Parathyroid adenoma (tissue), 2 donors: ENCODE measurements around the gene DPH7.
"Not testable (repeated sequence)": the region's sequence is repeated elsewhere in the genome, so short reads cannot be mapped to it uniquely, and the experiment has no call there.

Experiments
- H2AFZ ChIP-seq: fragments of 300-600 bp; sonication (generic); one replicate; pipeline ENCODE4 v1.7.0; 2017; ENCODE audit warnings: antibody characterized with exemption, mild to moderate bottlenecking
- H3K27ac ChIP-seq: fragments of 300-600 bp; sonication (generic); one replicate; pipeline ENCODE4 v1.7.0; 2017
- H3K27me3 ChIP-seq: fragments of 300-600 bp; sonication (generic); one replicate; pipeline ENCODE4 v1.7.0; 2017; ENCODE audit warnings: low read length; ENCODE audit not compliant: control insufficient read depth, insufficient read depth
- H3K36me3 ChIP-seq: fragments of 300-600 bp; sonication (generic); one replicate; pipeline ENCODE4 v1.7.0; 2017; ENCODE audit warnings: low read length; ENCODE audit not compliant: control insufficient read depth, insufficient read depth
- H3K4me1 ChIP-seq: fragments of 300-600 bp; sonication (generic); one replicate; pipeline ENCODE4 v1.7.0; 2017; ENCODE audit warnings: control low read depth
- H3K4me2 ChIP-seq: fragments of 300-600 bp; sonication (generic); one replicate; pipeline ENCODE4 v1.7.0; 2017; ENCODE audit warnings: low read length
- H3K4me3 ChIP-seq: fragments of 300-600 bp; sonication (generic); one replicate; pipeline ENCODE4 v1.7.0; 2017; ENCODE audit warnings: low read depth, low read length
- H3K79me2 ChIP-seq: fragments of 300-600 bp; sonication (generic); one replicate; pipeline ENCODE4 v1.7.0; 2017; ENCODE audit warnings: control low read depth
- H3K9ac ChIP-seq: fragments of 300-600 bp; sonication (generic); one replicate; pipeline ENCODE4 v1.7.0; 2017; ENCODE audit warnings: mild to moderate bottlenecking
- H3K9me3 ChIP-seq: fragments of 300-600 bp; sonication (generic); one replicate; pipeline ENCODE4 v1.7.0; 2017; ENCODE audit warnings: low read length; ENCODE audit not compliant: control insufficient read depth
- TF ChIP-seq, protein P1 (sequence below): fragments of 300-600 bp; sonication (generic); IDR thresholded peaks from one replicate; pipeline ENCODE4 v1.7.0; 2017; ENCODE audit warnings: antibody characterized with exemption, mild to moderate bottlenecking
- donor health status: primary hyperparathyroidism.

DPH7 gene

DNA sequence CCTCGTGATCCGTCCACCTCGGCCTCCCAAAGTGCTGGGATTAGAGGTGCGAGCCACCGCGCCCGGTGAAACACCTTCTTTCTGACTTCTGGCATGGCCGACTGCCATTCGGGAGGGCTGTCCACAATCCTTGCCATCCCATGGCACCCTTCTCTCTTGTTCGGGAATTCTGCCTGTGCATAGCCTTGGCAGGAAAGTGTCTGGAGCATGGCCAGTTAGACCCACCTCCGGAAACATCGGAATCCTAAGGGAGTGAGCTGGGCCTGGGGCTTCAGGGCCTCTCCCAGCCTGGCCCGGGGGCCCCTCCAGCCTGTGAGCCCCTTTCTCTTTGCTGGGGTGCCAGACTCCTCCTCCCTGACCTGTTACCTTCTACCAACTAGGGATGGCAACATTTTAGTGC, 25.2 kb upstream of the DPH7 start:
- TF ChIP-seq, protein P1, sequence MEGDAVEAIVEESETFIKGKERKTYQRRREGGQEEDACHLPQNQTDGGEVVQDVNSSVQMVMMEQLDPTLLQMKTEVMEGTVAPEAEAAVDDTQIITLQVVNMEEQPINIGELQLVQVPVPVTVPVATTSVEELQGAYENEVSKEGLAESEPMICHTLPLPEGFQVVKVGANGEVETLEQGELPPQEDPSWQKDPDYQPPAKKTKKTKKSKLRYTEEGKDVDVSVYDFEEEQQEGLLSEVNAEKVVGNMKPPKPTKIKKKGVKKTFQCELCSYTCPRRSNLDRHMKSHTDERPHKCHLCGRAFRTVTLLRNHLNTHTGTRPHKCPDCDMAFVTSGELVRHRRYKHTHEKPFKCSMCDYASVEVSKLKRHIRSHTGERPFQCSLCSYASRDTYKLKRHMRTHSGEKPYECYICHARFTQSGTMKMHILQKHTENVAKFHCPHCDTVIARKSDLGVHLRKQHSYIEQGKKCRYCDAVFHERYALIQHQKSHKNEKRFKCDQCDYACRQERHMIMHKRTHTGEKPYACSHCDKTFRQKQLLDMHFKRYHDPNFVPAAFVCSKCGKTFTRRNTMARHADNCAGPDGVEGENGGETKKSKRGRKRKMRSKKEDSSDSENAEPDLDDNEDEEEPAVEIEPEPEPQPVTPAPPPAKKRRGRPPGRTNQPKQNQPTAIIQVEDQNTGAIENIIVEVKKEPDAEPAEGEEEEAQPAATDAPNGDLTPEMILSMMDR = no peak
- H3K4me2 ChIP-seq = no peak overlapping the region
- no peak overlapping the region for H3K27ac ChIP-seq
- no peak overlapping the region for H3K4me3 ChIP-seq
- no peaks in the 10 kb centered on the region for H3K9me3 ChIP-seq
- no peaks in the 10 kb centered on the region for H3K27me3 ChIP-seq
- H3K4me1 ChIP-seq = peaks cover 9% of the 10 kb centered on the region
- no peaks in the 10 kb centered on the region for H3K36me3 ChIP-seq
- H2AFZ ChIP-seq = no peak overlapping the region
- H3K9ac ChIP-seq = no peak overlapping the region
- no peaks in the 10 kb centered on the region for H3K79me2 ChIP-seq

DNA sequence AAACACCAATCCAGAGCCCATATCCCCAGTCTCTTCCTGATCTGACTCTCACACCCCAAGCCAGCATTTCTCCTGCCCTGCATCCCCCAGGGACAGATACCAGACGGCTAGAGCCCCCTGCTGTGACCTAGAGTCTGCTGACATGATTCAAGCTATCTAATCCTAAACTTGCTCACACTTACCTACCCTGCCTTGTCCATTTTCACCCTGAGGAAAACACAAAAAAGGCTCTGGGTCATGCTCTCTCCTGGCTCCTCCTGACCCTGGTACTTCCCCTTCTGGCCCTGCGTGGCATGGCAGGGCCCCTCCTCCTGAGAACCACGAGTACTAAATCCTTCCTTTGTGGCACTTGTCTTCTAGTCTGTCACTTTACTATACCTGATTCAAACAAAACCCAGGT, 23.9 kb upstream of the DPH7 start:
- Histone ChIP-seq H3K27me3 (no peaks in the 10 kb centered on the region), H3K9ac (no peak overlapping the region), H3K9me3 (no peaks in the 10 kb centered on the region), H3K4me3 (no peak overlapping the region), H3K4me2 (no peak overlapping the region), H3K79me2 (no peaks in the 10 kb centered on the region), H2AFZ (no peak overlapping the region), H3K36me3 (no peaks in the 10 kb centered on the region), H3K27ac (no peak overlapping the region), H3K4me1 (peaks cover 9% of the 10 kb centered on the region)
- TF ChIP-seq, protein P1 = no peak

DNA sequence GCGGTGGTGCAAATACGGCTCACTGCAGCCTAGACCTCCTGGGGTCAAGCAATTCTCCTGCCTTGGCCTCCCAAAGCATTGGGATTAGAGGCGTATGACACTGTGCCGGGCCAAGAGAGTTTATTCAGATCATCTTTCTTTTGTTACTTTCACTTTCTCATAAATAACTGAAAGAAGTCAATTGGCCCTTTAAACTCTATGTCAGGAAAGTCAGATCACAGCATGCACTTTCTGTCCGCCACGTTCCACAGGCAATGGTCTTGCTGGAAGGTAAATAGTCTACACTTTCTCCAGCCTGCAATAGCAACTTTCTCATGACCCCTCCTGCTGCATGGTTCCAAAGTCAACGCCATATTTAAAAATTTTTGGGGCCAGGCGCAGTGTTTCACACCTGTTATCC, 20.2 kb upstream of the DPH7 start:
- Histone ChIP-seq H3K4me2 (no peak overlapping the region), H3K9me3 (no peaks in the 10 kb centered on the region), H3K27me3 (no peaks in the 10 kb centered on the region), H3K4me3 (no peak overlapping the region), H3K9ac (no peak overlapping the region), H3K79me2 (no peaks in the 10 kb centered on the region), H3K36me3 (no peaks in the 10 kb centered on the region), H3K27ac (no peak overlapping the region), H3K4me1 (no peaks in the 10 kb centered on the region), H2AFZ (no peak overlapping the region)
- TF ChIP-seq, protein P1 = no peak

DNA sequence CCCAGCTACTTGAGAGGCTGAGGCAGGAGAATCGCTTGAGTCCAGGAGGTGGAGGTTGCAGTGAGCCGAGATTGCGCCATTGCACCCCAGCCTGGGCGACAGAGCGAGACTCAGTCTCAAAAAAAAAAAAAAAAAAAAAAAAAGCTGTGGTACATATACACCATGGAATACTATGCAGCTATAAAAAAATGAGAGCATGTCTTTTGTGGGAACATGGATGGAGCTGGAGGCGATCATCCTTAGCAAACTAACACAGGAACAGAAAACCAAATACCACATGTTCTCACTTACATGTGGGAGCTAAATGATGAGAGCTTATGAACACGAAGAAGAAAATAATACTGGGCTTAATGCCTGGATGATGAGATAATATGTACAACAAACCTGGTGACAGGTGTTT, 17.9 kb upstream of the DPH7 start:
- not testable (repeated sequence) for H3K27ac ChIP-seq, H3K27me3 ChIP-seq, H3K4me3 ChIP-seq, H3K9me3 ChIP-seq, H2AFZ ChIP-seq, H3K9ac ChIP-seq, H3K4me1 ChIP-seq, H3K4me2 ChIP-seq, H3K79me2 ChIP-seq, H3K36me3 ChIP-seq

DNA sequence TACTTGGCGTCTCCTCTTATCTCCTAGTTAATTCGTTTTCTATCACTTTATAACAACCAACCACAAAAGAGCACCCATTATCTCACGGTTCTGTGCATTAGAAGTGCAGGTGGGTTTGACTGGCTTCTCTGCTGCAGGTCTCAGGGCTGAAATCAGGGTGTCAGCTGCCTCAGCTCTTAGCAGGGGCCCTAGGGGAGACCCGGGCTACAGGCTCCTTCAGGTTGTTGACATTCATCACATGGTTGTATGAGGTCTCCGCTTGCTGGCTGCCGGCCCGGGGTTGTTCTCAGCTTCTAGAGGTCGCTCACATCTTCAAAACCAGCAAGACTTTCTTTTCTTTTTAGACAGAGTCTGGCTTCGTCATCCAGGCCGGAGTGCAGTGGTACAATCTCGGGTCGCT, 14.5 kb upstream of the DPH7 start:
- Histone ChIP-seq H2AFZ (no peak overlapping the region), H3K4me3 (no peak overlapping the region), H3K27ac (no peak overlapping the region), H3K79me2 (no peaks in the 10 kb centered on the region), H3K36me3 (no peaks in the 10 kb centered on the region), H3K4me1 (peaks cover 4% of the 10 kb centered on the region), H3K9ac (no peak overlapping the region), H3K4me2 (no peak overlapping the region), H3K9me3 (no peaks in the 10 kb centered on the region), H3K27me3 (no peaks in the 10 kb centered on the region)
- TF ChIP-seq, protein P1 = no peak
